ENCODE data around the gene CLMN. TPM values are rescaled to one million over a fixed set of nuclear protein-coding genes. Genes with fewer than 3 reads are reported as not detected.

CLMN gene
- total and polyA plus RNA-seq, 10 of the 15 experiments (the other 5 are each of a cell fraction or from before 2014, with no cell fraction given), result 7.8 to 49.3 (median 18.5) TPM

- no peak for TF ChIP-seq PRDM15 (CRISPR knock-in tag; IDR thresholded peaks at IDR 0.05)
- TF ChIP-seq GABPA (IDR thresholded peaks at IDR 0.05; ENCODE audit: low read depth), result no peak
- no peak for TF ChIP-seq NFXL1 (IDR thresholded peaks at IDR 0.05; ENCODE audit: borderline replicate concordance)
- TF ChIP-seq CEBPZ (IDR thresholded peaks at IDR 0.05; ENCODE audit: low read depth, low read length), result no peak
- no peak for TF ChIP-seq BACH1 (IDR thresholded peaks at IDR 0.05; ENCODE audit: borderline replicate concordance)
- TF ChIP-seq PBX3 (IDR thresholded peaks at IDR 0.05; ENCODE audit: insufficient replicate concordance, low read depth, low read length), result no peak
- no peak for TF ChIP-seq RBBP5 (conservative IDR thresholded peaks at IDR 0.05)
- TF ChIP-seq HCFC1 (IDR thresholded peaks at IDR 0.05; ENCODE audit: low read length), result no peak
- no peak for TF ChIP-seq MYC (IDR thresholded peaks at IDR 0.05; ENCODE audit: insufficient read depth, insufficient read length, insufficient replicate concordance, low read length, severe bottlenecking)
- no peak for TF ChIP-seq POLR2A (IDR thresholded peaks at IDR 0.05; ENCODE audit: low read depth, low read length)
- TF ChIP-seq SKIL (IDR thresholded peaks at IDR 0.05; ENCODE audit: low read depth, poor library complexity, severe bottlenecking), result no peak
- no peak for TF ChIP-seq WRNIP1 (IDR thresholded peaks at IDR 0.05; ENCODE audit: borderline replicate concordance, low read depth, low read length)
- no peak for TF ChIP-seq PKNOX1 (IDR thresholded peaks at IDR 0.05)
- TF ChIP-seq MTA2 (IDR thresholded peaks at IDR 0.05; ENCODE audit: low read depth), result peak; percentile 60
Measured at GRCh38 chr14:95233702-95234241, 85.9 kb downstream of the CLMN start (continued).

All from GM12878 (cell line).